Measurements from ENCODE around the gene SYT2.
"Not testable (repeated sequence)": the region's sequence is repeated elsewhere in the genome, so short reads cannot be mapped to it uniquely, and the experiment has no call there.

- not testable (repeated sequence) for TF ChIP-seq CTCF (IDR thresholded peaks at IDR 0.05; ENCODE audit: low read depth, low read length, poor library complexity, severe bottlenecking); EZH2phosphoT487 (IDR thresholded peaks at IDR 0.05; ENCODE audit: borderline replicate concordance, low read length)
Measured at GRCh38 chr1:202637321-202638018, 72.8 kb downstream of the SYT2 start.

Data from DOHH2 (cell line).